Esophagus squamous epithelium (tissue), 5 donors: ENCODE results near the gene NSD2. TPM values are rescaled to one million over a fixed set of nuclear protein-coding genes. Genes with fewer than 3 reads are reported as not detected.
"Not testable (repeated sequence)": the region's sequence is repeated elsewhere in the genome, so short reads cannot be mapped to it uniquely, and the experiment has no call there.

Experiments used
- DNase-seq: peaks from one replicate; lab custom pipeline; 2025; lab: John Stamatoyannopoulos, UW
- H3K27ac ChIP-seq, 4 donors: fragments of 200-600 bp; sonication (generic); one replicate each; pipeline ENCODE4 v1.5.1; 2016 to 2019; ENCODE audit warnings: mild to moderate bottlenecking in 1 of 4
- H3K27me3 ChIP-seq, 4 donors: fragments of 200-600 bp; sonication (generic); 1 replicate in 3 of 4; 2 replicates in 1 of 4; pipeline versions ENCODE4 v1.5.1 to v1.6.0; 2017 to 2021; ENCODE audit warnings: antibody characterized with exemption in 1 of 4
- H3K36me3 ChIP-seq, 3 donors: fragments of 200-600 bp; sonication (generic); one replicate each; pipeline ENCODE4 v1.5.1; 2016 to 2019
- H3K4me1 ChIP-seq, 3 donors: fragments of 200-600 bp; sonication (generic); one replicate each; pipeline ENCODE4 v1.5.1; 2017 to 2019
- H3K4me3 ChIP-seq, 4 donors: fragments of 200-600 bp; sonication (generic); 1 replicate in 3 of 4; 2 replicates in 1 of 4; pipeline ENCODE4 v1.5.1; 2016 to 2019; ENCODE audit warnings: mild to moderate bottlenecking in 2 of 4, moderate library complexity in 1 of 4
- H3K9me3 ChIP-seq, 3 donors: fragments of 200-600 bp; sonication (generic); one replicate each; pipeline ENCODE4 v1.5.1; 2016 to 2019
- POLR2A ChIP-seq, 4 donors: fragments of 450-650 bp; IDR thresholded peaks; one replicate each; pipeline ENCODE4 v1.6.1; 2017; ENCODE audit warnings: antibody characterized with exemption in 4 of 4, mild to moderate bottlenecking in 4 of 4, moderate library complexity in 3 of 4
- WGBS, 2 donors: methylation state at CpG; one replicate each; pipeline ENCODE4 v1.1.5; 2018; 5-methylcytosine and 5-hydroxymethylcytosine counted together
- intact Hi-C: fragments of 100-400 bp; cut with DNase I; formaldehyde crosslinking; loops from one replicate; pipeline ENCODE4 v1.15.0; 2022
- total RNA-seq, 4 donors: library from RNA; depleted of rRNA; stranded (reverse); fragments of >200 nt; gene quantifications; one replicate each; pipeline ENCODE4 v1.1.0, GENCODE V29; 2016
- TF ChIP-seq, protein P1 (sequence below), 6 experiments: fragments of 450-650 bp in 4 of 6; fragments of 200-600 bp in 2 of 6; sonication (generic) in 2 of 6; IDR thresholded peaks; one replicate each; pipeline ENCODE4 v1.5.1; 2016 to 2019; ENCODE audit warnings: antibody characterized with exemption in 6 of 6, mild to moderate bottlenecking in 4 of 6, moderate library complexity in 4 of 6
- donor health status: DM: yes; HTN: yes; CAD: no.

The NSD2 gene
- total RNA-seq, 4 donors from 2014 or later, result 31.9 to 36.4 (median 34.5) TPM

DNA sequence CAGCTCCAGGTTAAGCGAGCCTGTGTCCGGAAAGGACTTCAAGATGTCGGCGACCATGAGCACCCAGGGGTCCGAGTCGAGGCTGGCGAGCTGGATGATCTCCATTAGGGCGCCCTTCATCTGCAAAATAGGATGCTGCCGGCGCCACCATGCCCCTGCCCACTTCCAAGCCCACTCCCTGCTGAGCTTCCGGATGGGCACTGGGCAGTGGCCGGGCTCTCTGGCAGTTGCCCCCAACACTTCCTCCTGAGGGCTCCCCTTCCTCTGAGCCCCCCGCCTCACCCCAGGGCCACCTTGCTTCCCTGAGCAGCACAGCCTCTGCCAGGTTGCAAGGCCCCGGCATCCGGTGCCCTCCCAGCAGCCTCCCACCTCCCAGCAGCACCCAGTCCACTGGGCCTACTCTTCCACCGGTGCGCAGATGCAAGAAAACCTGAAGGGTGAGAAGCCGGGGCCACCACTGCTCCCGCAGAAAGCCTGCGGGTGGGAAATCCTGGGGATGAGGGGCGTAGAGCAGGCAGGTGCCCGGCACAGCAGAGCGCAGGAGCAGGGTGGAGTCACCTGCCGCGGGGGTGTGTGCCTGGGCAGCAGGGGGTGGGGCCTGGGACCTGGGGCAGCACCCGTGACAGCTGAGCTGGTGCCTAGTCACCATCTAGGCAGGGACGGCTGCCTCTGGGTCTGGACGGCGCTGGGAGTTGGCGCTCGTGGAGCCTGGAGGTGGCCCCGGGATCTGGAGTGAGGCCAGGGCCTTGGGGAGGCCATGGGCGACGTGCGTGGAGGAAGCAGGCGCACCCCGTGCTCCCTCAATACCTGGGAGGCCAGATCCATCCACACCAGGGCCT, 120.6 kb downstream of the NSD2 start:
- Histone ChIP-seq H3K9me3 (no peaks in the 10 kb centered on the region), H3K27me3 (no peaks in the 10 kb centered on the region), H3K36me3 (peaks cover 26 to 71% (median 28%) of the 10 kb centered on the region in 3 donors), H3K4me1 (peaks cover 0 to 34% (median 4%) of the 10 kb centered on the region in 3 donors), H3K27ac (no peak overlapping the region), H3K4me3 (no peak overlapping the region)
- DNase-seq, result no peak
- WGBS, 2 donors, result 83 to 85% methylated on average over 13 to 20 of the region's 37 CpGs
- intact Hi-C loops, result no loop called here
- TF ChIP-seq, protein P1, sequence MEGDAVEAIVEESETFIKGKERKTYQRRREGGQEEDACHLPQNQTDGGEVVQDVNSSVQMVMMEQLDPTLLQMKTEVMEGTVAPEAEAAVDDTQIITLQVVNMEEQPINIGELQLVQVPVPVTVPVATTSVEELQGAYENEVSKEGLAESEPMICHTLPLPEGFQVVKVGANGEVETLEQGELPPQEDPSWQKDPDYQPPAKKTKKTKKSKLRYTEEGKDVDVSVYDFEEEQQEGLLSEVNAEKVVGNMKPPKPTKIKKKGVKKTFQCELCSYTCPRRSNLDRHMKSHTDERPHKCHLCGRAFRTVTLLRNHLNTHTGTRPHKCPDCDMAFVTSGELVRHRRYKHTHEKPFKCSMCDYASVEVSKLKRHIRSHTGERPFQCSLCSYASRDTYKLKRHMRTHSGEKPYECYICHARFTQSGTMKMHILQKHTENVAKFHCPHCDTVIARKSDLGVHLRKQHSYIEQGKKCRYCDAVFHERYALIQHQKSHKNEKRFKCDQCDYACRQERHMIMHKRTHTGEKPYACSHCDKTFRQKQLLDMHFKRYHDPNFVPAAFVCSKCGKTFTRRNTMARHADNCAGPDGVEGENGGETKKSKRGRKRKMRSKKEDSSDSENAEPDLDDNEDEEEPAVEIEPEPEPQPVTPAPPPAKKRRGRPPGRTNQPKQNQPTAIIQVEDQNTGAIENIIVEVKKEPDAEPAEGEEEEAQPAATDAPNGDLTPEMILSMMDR (IDR thresholded peaks at IDR 0.05), result no peak
- TF ChIP-seq POLR2A (IDR thresholded peaks at IDR 0.05), result no peak

DNA sequence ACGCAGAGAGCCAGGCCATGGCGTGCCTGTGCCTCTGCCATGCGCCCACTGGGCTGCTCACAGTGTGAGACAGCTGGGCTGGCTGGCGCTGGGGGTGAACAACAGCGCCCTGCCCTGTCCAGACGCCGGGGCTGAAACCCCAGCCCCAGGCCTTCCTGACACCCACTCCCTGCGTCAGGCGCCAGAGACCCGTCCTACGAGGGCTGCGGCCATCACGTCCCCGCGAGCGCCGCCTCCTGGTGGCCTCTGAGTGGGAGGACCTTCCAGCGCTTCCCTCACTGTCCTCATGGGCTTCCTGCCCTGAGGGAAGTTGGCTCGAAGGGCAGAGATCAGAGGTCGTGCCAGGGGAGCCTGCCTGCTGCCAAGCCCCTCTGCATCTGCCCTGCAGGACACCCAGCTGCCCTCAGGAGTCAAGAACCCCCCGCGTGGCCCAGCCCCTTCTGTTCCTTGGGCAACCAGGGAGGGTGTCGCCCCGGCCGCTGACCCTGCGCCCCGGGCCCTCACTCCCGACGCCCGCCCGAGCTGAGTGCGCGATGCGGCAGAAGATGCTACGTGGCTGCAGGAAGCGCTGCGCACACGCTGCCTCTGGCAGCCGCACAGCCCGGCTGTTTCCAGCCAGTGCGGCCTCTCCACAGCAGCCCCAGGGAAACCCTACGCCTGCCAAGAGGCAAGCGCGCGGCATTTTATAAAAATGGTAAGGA, 121.4 kb downstream of the NSD2 start:
- Histone ChIP-seq H3K4me3 (no peak overlapping the region), H3K36me3 (peaks cover 18 to 64% (median 20%) of the 10 kb centered on the region in 3 donors), H3K27ac (no peak overlapping the region), H3K9me3 (peaks cover 0 to 2% (median 0%) of the 10 kb centered on the region in 3 donors), H3K4me1 (peaks cover 0 to 42% (median 7%) of the 10 kb centered on the region in 3 donors), H3K27me3 (no peaks in the 10 kb centered on the region)
- TF ChIP-seq, protein P1 (IDR thresholded peaks at IDR 0.05), result no peak
- TF ChIP-seq POLR2A (IDR thresholded peaks at IDR 0.05), result no peak
- WGBS, 2 donors, result 87 to 92% methylated on average over 14 to 21 of the region's 45 CpGs
- intact Hi-C loops, result no loop called here
- no peak for DNase-seq

DNA sequence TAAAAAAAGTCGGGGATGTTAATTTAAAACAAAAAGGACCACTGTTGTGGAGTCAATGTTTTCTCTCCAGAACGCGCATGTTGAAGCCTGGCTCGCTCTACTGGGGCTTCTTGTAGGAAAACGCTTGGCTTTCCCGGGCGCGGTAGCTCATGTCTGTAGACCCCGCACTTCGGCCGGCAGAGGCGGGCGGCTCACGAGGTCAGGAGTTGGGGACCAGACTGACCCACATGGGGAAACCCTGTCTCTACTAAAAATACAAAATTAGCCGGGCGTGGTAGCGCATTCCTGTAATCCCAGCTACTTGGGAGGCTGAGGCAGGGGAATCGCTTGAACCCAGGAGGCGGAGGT, 122.0 kb downstream of the NSD2 start:
- no peaks in the 10 kb centered on the region for H3K27me3 ChIP-seq
- H3K36me3 ChIP-seq, result peaks cover 13 to 63% (median 15%) of the 10 kb centered on the region in 3 donors
- H3K4me1 ChIP-seq, result peaks cover 0 to 47% (median 12%) of the 10 kb centered on the region in 3 donors
- no peak for DNase-seq
- TF ChIP-seq, protein P1 (IDR thresholded peaks at IDR 0.05), result no peak
- no peak for TF ChIP-seq POLR2A (IDR thresholded peaks at IDR 0.05)
- intact Hi-C loops, result no loop called here
- peaks cover 0 to 5% (median 0%) of the 10 kb centered on the region in 3 donors for H3K9me3 ChIP-seq
- 89 to 91% methylated on average over 10 to 18 of the region's 19 CpGs for WGBS, 2 donors
- no peak overlapping the region for H3K27ac ChIP-seq
- no peak overlapping the region for H3K4me3 ChIP-seq

DNA sequence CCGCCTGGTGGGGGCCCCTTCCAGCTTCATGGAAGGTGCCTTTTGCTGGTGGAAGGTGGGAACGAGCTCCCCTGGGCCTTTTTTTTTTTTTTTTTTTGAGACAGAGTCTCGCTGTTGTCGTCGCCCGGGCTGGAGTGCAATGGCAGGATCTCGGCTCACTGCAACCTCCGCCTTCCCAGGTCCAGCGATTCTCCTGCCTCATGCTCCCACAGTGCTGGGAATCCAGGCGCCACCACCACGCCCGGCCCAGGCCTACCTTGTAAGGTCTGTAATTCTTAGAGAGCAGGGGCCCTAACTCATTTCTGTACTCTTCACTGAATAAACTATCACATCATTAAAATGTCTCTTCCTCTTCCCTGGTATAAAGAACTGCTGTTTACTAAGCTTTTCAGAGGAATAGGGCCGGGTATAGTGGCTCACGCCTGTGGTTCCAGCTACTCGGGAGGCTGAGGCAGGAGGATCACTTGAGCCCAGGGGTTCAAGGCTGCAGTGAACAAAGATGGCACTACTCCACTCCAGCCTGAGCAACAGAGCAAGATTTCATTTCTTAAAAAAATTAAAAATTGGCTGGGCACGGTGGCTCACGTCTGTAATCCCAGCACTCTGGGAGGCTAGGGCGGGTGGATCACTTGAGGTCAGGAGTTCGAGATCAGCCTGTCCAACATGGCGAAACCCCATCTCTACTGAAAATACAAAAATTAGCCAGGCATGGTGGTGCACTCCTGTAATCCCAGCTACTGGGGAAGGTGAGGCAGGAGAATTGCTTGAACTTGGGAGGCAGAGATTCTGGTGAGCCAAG, 122.7 kb downstream of the NSD2 start:
- H3K36me3 ChIP-seq, result peaks cover 7 to 55% (median 8%) of the 10 kb centered on the region in 3 donors
- H3K27me3 ChIP-seq, intact Hi-C loops, H3K27ac ChIP-seq, DNase-seq, H3K4me3 ChIP-seq, H3K9me3 ChIP-seq: not testable (repeated sequence)
- peaks cover 0 to 54% (median 18%) of the 10 kb centered on the region in 3 donors for H3K4me1 ChIP-seq
- WGBS, 2 donors, result 94 to 96% methylated on average over 14 to 17 of the region's 20 CpGs

DNA sequence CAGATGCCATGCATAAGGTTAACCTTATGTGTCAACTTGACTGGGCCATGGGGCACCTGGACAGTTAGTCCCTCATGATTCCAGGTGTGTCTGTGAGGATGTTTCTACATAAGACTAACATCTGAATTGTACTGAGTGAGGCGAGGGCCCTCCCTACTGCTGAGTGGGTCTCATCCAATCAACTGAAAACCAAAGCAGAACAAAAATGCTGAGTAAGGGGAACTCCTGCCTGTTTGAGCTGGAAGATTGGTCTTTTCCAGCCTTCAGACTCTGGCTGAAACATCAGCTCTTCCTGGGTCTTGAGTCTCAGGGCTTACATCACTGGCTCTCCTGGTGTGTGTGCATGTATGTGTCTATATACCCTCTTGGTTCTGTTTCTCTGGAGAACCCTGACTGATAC, 123.7 kb downstream of the NSD2 start:
- Histone ChIP-seq H3K4me3 (no peak overlapping the region), H3K9me3 (peaks cover 0 to 5% (median 0%) of the 10 kb centered on the region in 3 donors), H3K4me1 (peaks cover 0 to 62% (median 22%) of the 10 kb centered on the region in 3 donors), H3K27me3 (no peaks in the 10 kb centered on the region), H3K36me3 (peaks cover 0 to 45% (median 2%) of the 10 kb centered on the region in 3 donors), H3K27ac (no peak overlapping the region)
- TF ChIP-seq, protein P1 (IDR thresholded peaks at IDR 0.05), result no peak
- no peak for TF ChIP-seq POLR2A (IDR thresholded peaks at IDR 0.05)
- intact Hi-C loops, result no loop called here
- WGBS, 2 donors, result 38 to 92% methylated on average over 1 of the region's 1 CpG
- DNase-seq, result no peak
